ENCODE results near the gene RIT2.
"Not testable (repeated sequence)": the region's sequence is repeated elsewhere in the genome, so short reads cannot be mapped to it uniquely, and the experiment has no call there.

The RIT2 gene

GRCh38 chr18:42743373-42744138 lies 371.9 kb downstream of the RIT2 start:
- DNase-seq, result no peak

- DNase-seq, result no peak
Measured at GRCh38 chr18:42742969-42743368, 372.5 kb downstream of the RIT2 start.

GRCh38 chr18:42742474-42742873 lies 373.0 kb downstream of the RIT2 start:
- no peak for DNase-seq

- DNase-seq, result not testable (repeated sequence)
Measured at GRCh38 chr18:42741805-42742347, 373.6 kb downstream of the RIT2 start.

- not testable (repeated sequence) for DNase-seq
Measured at GRCh38 chr18:42741299-42741698, 374.2 kb downstream of the RIT2 start.

- no peak for DNase-seq
Measured at GRCh38 chr18:42736074-42736473, 379.4 kb downstream of the RIT2 start.

GRCh38 chr18:42734520-42734919 lies 381.0 kb downstream of the RIT2 start:
- no peak for DNase-seq

GRCh38 chr18:42730272-42730671 lies 385.2 kb downstream of the RIT2 start:
- DNase-seq, result no peak

GRCh38 chr18:42719221-42719620 lies 396.3 kb downstream of the RIT2 start:
- no peak for DNase-seq

GRCh38 chr18:42712065-42712464 lies 403.4 kb downstream of the RIT2 start:
- no peak for DNase-seq

- DNase-seq, result no peak
Measured at GRCh38 chr18:42707080-42707479, 408.4 kb downstream of the RIT2 start.

GRCh38 chr18:42706618-42707017 lies 408.9 kb downstream of the RIT2 start:
- no peak for DNase-seq

GRCh38 chr18:42706029-42706608 lies 409.4 kb downstream of the RIT2 start:
- DNase-seq, result no peak
